ENCODE measurements around the gene XKR8.

Gene XKR8

GRCh38 chr1:27979151-27979858 lies 19.5 kb downstream of the XKR8 start:
- no peak overlapping the region for H3K4me3 ChIP-seq (ENCODE audit: control insufficient read depth, low read depth, low read length)
- peak; percentile 81 for DNase-seq (ENCODE audit: low read depth)
- TF ChIP-seq CTCF (conservative IDR thresholded peaks at IDR 0.05; ENCODE audit: control insufficient read depth, insufficient read depth, low read depth, low read length), result peak; percentile 59

- TF ChIP-seq CTCF (conservative IDR thresholded peaks at IDR 0.05; ENCODE audit: control insufficient read depth, insufficient read depth, low read depth, low read length), result no peak
- DNase-seq (ENCODE audit: low read depth), result no peak
These were observed 20.1 kb downstream of the XKR8 start for GRCh38 chr1:27979859-27980201.

GRCh38 chr1:27980216-27980845 lies 20.6 kb downstream of the XKR8 start:
- TF ChIP-seq CTCF (conservative IDR thresholded peaks at IDR 0.05; ENCODE audit: control insufficient read depth, insufficient read depth, low read depth, low read length), result no peak
- no peak for DNase-seq (ENCODE audit: low read depth)
- no peak overlapping the region for H3K4me3 ChIP-seq (ENCODE audit: control insufficient read depth, low read depth, low read length)

More at GRCh38 chr1:27979859-27980201, 20.1 kb downstream of the XKR8 start:
- no peak overlapping the region for H3K4me3 ChIP-seq (ENCODE audit: control insufficient read depth, low read depth, low read length)

GRCh38 chr1:27981145-27981544 lies 21.4 kb downstream of the XKR8 start:
- no peak for TF ChIP-seq CTCF (conservative IDR thresholded peaks at IDR 0.05; ENCODE audit: control insufficient read depth, insufficient read depth, low read depth, low read length)

GRCh38 chr1:27990920-27991537 lies 31.3 kb downstream of the XKR8 start:
- no peak for DNase-seq (ENCODE audit: low read depth)
- H3K4me3 ChIP-seq (ENCODE audit: control insufficient read depth, low read depth, low read length), result no peak overlapping the region
- no peak for TF ChIP-seq CTCF (conservative IDR thresholded peaks at IDR 0.05; ENCODE audit: control insufficient read depth, insufficient read depth, low read depth, low read length)

More at GRCh38 chr1:27981145-27981544, 21.4 kb downstream of the XKR8 start:
- no peak overlapping the region for H3K4me3 ChIP-seq (ENCODE audit: control insufficient read depth, low read depth, low read length)
- no peak for DNase-seq (ENCODE audit: low read depth)

GRCh38 chr1:27992276-27992675 lies 32.5 kb downstream of the XKR8 start:
- no peak for DNase-seq (ENCODE audit: low read depth)

More at GRCh38 chr1:27992276-27992675, 32.5 kb downstream of the XKR8 start:
- TF ChIP-seq CTCF (conservative IDR thresholded peaks at IDR 0.05; ENCODE audit: control insufficient read depth, insufficient read depth, low read depth, low read length), result no peak
- H3K4me3 ChIP-seq (ENCODE audit: control insufficient read depth, low read depth, low read length), result no peak overlapping the region

Data from fibroblast of mammary gland (primary cell).